GM18867 (cell line): ENCODE data around the gene CLEC11A.
"Not testable (repeated sequence)": the region's sequence is repeated elsewhere in the genome, so short reads cannot be mapped to it uniquely, and the experiment has no call there.

ENCODE experiments used
- ATAC-seq: cut with Tn5 transposase; IDR thresholded peaks from one replicate; pipeline ENCODE4 v1.9.1; 2021; ENCODE audit warnings: mild to moderate bottlenecking, moderate library complexity; ENCODE audit not compliant: unreplicated experiment

Gene CLEC11A

DNA sequence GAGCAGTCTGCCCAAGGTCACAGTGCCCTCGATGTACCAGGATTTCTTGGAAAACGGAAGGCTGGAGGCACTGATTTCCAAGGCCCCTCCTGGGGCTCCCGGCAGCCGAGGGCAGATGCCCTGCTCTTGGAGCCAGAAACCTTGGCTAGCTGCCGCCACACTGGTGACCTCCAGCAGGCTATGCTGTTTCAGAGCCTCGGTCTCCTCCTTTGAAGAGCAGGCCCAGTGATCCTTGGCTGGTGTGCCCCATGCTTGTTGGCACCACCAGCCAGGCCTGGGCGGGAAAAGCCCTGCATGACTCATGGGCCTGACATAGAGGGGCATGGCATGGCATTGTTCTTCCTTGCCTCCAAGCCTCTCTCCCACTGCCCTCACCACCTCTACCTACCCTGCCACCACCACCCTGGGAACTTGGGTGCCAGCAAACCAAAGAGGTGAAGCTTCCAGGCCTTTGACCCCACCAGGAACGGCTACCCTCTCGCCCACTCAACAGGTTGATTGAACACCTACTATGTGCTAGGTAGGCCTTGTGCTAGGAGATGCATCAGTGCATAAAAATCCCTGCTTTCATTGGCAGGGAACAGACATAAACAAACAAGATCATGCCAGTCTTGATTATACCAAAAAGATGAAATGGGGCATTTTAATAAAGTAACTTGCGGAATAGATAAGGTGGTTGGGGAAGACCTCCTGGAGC is 1.6 kb upstream of the CLEC11A start:
- no peak for ATAC-seq

DNA sequence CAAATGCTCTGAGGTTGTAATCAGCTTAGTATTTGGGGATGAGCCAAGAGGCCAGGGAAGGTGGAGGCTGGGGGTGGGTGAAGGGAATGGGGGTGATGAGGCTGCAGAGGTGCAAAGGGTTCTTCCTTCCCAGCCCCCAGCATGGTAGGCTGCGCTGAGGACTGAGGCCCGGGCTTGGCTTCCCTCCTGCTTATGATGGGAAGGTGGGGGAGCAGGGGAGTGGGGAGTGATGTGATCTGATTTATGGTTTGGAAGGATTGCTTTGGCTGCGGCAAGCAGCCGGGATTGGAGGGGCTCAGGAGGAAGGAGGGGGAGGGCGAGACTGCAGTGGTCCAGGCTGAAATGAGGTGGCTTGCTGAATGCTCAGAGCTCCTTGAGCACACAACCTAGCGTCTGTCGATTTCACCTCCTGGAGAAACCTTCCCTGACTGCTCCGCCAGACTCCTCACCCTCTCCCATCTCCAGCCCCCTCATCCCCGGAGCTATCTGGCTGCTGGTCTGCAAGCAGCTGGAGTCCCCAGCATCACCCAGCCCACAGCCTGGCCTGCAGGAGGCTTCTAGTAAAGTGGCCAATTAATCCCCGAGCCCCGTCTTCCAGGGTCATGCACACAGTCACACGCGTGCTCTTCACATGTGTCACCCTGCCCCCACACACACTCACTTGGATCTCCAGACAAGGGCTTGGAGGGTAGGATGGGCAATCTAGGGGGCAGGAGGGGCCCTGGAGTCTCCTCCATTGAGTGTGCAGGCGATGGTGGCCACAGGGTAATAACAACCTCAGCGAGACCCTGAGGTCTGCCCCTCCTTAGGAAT is 757 bp upstream of the CLEC11A start:
- no peak for ATAC-seq

DNA sequence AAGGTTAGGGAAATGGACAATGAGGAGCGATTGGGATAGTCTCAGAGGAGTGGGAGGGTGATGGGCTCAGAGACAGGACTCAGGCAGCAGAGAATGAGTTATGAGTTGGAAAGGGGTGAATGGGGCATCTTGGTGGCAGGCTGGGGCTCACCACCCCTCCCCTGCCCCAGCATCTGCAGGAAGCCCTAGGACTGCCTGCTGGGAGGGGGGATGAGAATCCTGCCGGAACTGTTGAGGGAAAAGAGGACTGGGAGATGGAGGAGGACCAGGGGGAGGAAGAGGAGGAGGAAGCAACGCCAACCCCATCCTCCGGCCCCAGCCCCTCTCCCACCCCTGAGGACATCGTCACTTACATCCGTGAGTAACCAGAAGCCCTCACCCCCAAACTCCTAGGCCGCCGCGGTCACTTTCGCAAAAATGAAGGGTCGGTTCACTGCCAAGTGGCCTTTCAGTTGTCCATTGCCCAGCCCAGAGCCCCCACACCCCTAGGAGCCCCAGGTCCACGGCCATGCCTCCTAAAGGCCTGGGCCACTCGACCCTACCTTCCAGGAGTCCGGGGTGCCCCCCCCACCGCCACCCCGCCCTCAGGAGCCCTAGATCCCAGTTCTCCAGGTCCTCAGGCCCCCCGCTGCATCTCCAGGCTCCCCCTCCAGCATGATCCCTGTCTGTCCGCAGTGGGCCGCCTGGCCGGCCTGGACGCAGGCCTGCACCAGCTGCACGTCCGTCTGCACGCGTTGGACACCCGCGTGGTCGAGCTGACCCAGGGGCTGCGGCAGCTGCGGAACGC is 764 bp downstream of the CLEC11A start:
- ATAC-seq, result no peak

DNA sequence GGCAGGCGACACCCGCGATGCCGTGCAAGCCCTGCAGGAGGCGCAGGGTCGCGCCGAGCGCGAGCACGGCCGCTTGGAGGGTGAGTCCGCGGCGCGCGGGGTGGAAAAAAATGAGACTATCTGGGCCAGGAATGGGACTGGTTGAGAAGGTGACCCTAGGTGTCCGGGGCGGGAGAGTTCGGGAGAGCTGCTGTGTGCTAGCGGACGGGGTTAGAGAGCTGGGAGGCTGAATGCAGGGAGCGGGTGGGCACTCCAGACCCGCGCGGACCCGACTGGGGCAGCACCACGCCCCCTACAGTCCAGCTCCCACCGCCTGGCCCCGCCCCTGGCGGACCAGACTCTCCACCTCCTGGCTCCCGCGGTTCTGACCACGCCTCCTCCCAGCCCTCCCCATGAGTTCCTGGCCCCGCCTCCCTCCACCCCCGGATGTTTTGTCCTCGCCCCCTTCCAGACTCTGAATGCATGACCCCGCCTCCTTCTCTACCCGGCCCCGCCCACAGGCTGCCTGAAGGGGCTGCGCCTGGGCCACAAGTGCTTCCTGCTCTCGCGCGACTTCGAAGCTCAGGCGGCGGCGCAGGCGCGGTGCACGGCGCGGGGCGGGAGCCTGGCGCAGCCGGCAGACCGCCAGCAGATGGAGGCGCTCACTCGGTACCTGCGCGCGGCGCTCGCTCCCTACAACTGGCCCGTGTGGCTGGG is 1.5 kb downstream of the CLEC11A start:
- peak; percentile 73 for ATAC-seq

DNA sequence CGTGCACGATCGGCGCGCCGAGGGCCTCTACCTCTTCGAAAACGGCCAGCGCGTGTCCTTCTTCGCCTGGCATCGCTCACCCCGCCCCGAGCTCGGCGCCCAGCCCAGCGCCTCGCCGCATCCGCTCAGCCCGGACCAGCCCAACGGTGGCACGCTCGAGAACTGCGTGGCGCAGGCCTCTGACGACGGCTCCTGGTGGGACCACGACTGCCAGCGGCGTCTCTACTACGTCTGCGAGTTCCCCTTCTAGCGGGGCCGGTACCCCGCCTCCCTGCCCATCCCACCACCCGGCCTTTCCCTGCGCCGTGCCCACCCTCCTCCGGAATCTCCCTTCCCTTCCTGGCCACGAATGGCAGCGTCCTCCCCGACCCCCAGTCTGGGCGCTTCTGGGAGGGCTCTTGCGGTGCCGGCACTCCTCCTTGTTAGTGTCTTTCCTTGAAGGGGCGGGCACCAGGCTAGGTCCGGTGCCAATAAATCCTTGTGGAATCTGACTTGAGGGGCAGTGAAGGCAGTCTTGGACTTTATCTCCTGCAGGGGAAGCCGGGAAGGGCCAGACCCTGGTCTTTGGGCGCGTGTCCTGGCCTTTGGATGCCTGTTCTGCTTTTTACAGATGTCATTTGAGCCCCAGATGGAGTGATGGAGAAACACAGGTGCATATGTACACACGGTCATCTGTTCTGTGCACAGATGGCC is 2.2 kb downstream of the CLEC11A start:
- peak; percentile 27 for ATAC-seq

DNA sequence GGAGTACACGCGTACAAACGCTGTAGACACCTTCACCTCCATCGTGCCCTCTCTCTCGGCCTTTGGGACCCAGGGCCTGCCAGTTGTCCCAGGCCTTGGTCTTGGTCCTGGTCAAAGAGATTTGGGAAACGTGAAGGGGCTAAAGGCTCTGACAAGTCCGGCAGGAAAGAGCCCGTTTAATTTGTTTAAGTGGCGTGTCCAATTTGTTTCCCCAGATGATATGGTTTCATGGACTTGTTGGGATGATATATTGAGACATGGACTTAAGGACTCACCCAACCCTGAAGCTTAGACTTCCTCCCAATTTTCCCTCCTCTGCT is 2.7 kb downstream of the CLEC11A start:
- ATAC-seq, result no peak

DNA sequence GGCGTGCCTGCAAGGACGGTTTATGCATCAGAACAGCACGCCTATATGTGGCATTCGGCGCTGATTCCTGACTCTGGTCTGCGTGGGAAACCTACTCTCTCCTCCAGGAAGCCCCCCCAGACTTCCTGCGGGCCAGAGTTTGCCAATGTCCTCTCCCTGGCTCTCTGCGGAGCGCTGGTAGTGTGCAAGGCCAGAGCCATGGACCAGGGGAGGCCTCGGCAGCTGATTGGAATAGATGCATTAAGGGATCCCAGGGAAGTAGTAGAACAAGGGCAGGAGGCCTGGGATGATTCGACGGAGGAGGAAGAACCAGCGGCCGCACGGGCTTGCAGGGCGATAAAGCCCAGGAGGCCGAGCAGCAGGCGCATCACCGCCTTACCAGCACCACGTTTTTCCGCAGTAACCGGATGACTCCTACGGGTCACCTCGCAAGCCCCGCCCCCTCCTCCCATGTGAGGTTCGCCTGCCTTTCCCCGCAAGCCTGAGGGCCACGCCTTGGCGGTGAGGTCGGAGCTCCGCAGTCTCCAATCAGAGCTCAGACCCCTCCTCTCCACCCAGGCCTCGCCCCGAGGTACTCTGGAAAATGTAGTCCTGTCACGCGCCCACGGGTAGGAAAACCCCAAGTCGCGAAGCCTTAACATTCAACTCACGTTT is 5.0 kb downstream of the CLEC11A start:
- no peak for ATAC-seq

DNA sequence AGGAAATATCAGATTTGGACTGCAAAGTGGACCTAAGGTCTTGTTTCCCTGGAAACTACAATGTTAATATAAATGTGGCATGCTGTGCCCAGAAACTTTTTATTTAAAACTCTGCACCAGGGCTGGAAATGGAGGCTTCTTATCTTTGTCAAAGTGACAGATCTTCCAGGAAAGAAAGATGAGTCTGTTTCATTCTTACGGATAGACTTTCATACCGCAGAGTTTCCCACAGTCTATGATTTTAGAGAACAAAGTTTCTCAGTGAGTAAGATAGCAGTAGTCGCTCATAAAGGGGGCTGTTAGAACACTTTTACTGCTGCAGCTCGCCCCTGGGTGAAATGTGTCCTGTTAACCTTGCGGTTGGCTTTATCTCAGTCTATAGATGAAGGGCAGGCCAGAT is 6.7 kb downstream of the CLEC11A start:
- no peak for ATAC-seq

DNA sequence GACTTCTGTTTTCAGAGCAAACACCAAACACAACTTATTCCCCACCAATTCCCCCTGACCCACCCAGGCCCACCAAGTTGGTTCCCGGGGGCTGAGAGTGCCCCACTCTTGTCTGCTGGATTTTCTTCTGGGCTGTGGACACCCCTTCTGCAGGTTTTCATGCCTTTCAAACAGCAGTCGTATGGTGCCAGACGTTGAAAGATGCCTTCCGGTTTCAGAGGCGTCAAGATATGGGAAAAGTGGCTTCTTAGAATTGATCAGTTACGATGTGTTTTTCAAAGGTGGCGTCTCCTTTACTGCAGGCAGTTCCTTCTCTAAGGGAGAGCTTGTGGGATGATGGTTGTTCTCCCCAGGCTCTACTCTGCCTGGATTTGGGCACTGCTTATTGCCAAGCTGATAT is 12.7 kb downstream of the CLEC11A start:
- ATAC-seq, result no peak

DNA sequence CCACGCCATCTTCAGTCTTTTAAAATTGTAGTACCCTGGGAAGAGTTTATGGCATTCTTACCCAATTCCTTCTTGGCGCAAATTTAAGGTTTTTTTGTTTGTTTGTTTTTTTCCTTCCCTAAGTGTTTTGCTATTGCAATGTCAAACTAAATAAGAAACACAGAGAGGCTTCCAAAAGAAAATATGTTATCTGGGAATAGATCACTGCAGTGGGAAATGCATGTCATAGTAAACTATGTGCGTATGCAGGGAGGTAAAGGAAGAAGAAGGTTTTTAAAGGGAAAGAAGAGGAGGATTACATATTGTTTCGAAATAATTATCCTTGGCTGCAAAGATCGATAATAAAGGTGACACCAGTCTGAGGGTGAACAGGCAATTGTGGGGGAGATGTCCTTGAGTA is 13.2 kb downstream of the CLEC11A start:
- ATAC-seq, result no peak

DNA sequence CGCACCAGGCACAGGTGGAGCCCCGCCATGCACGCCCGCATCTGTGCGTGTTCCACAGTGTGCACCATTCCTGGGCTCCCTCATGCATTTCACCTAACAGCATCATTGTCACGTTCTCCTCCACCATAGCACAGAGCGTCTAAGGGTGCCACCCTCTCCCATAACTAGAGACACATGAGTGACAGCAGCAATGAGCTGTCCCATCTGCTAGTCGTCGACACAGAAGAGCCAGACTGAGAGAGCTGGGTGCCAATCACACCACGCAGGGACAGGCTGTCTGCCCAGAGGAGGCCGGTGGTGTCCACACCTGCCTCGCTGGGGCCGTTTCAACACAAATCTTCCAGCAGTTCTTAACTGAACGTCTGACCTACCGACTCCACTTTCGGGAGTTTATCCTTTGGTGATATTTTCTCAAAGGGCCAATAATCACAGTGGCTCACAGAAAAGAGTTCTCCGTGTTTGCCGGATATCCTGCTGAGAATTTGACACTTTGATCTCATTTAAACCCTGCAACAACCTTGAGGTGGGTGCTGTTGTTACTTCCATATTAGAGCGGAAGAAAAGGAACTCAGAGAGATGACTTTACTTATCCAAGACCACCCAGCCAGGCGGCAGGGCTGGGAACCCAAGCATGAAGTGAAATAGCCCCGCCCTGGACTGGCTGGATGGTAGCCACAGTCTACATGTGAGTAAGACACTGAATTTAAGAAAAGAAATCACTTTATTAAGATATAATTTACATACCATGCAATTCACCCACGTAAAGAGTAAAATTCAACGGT is 16.2 kb downstream of the CLEC11A start:
- no peak for ATAC-seq

DNA sequence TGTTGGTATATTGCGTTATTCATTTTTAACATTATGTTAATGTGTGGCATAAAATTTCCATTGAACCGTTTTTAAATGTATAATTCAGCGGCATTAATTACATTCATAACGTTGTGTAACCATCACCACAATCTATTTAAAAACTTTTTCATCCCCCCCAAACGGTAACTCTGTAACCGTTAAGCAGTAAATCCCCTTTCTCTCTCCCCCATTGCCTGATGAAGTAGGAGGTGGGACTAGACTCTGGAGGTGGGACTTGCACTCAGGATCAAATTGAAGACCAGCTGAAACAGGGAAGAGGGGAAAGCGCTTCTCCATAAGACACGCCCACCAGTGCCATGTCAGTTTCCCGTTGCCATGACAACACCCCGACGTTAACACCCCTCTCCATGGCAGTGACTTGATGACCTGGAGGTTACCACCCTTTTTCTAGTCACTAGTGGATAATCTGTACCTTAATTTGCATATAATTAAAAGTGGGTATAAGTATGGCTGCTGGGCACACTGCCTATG is 16.8 kb downstream of the CLEC11A start:
- no peak for ATAC-seq

DNA sequence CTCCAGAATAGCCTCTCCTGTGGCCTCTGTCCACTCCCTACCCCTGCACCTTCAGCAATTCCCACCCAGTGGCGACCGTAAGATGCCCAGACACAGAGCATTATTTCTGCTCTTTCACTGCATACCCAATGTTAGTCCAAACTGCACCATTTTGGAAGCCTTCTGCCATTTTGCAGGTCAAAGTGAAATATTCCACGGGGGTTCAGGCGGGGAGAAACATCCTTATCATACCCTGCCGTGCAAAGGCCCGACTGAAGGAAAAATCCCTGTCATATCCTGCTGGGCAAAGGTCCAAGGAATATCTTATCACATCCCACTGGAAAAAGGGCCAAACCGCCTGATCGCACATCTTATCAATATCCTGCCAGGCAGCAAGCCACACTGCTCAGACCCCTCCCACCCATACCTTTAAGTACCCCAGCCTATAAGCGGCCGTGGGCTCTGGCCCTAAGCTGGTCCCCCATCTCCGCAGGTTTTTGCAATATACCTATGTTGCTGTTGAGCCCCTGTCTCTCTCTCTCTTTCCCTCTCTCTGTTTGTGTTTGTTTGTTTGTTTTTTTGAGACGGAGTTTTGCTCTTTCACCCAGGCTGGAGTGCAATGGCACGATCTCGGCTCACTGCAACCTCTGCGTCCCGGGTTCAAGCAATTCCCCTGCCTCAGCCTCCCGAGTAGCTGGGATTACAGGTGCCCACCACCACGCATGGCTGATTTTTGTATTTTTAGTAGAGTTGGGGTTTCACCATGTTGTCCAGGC is 18.2 kb downstream of the CLEC11A start:
- no peak for ATAC-seq

DNA sequence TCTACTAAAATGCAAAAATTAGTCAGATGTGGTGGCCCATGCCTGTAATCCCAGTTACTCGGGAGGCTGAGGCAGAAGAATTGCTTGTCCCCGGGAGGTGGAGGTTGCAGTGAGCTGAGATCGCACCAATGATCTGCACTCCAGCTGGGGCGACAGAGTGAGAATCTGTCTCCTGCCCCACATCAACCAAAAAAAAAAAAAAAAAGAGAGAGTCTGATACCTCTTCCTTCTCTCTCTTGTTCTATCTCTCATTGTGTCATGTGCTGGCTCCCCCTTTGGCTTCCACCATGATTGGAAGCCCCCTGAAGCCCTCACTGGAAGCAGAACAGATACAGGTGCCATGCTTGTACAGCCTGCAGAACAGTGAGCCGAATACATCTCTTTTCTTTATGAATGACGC is 20.4 kb downstream of the CLEC11A start:
- no peak for ATAC-seq

DNA sequence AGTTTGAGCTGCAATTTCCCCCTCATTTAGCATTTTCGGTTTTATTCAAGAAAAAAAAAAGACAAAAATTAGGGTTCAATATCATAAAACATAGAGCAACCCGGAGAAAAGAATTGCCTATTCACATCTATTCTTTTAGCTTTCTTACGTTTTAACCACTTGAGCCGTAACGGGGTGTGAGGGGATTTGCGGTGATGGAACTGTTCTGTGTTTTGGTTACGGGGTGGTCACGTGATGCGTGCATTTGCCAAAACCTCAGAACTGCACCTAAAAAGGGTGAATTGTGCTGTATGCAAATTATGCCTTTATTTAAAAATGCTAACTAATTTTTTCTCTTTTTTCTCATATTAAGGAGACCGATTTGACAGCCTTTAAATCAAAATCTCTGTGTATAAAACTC is 22.1 kb downstream of the CLEC11A start:
- no peak for ATAC-seq

DNA sequence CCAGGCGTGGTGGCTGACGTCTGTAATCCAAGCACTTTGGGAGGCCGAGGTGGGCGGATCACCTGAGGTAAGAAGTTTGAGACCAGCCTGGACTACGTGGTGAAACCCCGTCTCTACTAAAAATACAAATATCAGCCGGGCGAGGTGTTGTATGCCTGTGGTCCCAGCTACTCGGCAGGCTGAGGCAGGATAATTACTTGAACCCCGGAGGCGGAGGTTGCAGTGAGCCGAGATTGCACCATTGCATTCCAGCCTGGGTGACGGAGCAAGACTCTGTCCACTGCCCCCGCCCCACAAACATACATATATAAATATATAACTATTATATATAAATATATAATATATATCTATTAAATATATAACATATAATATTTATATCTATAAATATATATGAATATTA is 24.0 kb downstream of the CLEC11A start:
- ATAC-seq, result not testable (repeated sequence)

DNA sequence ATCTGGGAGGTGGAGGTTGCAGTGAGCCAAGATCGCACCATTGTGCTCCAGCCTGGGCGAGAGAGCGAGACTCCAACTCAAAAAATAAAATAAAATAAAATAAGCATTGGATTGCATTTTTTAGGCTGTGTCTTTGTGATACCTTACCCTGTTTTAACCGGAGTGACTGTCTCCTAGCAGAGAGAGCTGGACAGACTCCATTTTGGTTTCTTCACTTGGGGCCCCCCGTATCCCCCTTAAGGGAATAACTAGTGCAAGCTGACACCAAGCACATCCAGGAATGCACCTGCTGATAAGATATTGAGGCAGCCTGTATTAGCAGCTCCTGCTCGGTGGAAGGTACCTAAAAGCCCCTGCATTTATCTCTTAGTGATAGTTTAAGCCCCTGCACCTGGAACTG is 26.3 kb downstream of the CLEC11A start:
- no peak for ATAC-seq

DNA sequence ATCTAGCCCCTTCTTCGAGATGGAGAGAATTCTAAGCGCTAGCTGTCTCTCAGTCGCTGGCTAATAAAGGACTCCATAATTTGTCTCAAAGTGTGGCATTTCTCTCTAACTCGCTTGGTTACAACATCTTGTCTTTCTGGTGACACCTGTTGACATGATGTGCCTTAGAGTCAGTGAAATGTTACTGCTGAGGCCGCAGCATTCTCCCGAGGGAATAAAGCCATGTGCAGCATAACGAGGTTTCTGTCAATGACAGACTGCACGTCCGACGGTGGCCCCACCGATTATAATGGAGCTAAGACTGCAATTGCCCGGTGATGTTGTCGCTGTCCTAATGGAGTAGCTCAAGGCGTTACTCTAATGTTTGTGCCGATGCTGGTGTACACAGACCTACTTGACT is 26.8 kb downstream of the CLEC11A start:
- ATAC-seq, result no peak
